ENCODE results near the gene STIP1.

Gene STIP1

GRCh38 chr11:64219755-64220154 is 33.8 kb downstream of the STIP1 start:
- DNase-seq = no peak
- no peaks in the 10 kb centered on the region; the same call in 1 of the 2 replicates for H3K36me3 ChIP-seq
- H3K4me3 ChIP-seq (ENCODE audit: low read depth, low read length) = no peak overlapping the region
- no peaks in the 10 kb centered on the region for H3K27me3 ChIP-seq (ENCODE audit: insufficient read depth, low read depth, severe bottlenecking)
- TF ChIP-seq CTCF (IDR thresholded peaks at IDR 0.05; ENCODE audit: low read depth, low read length) = no peak
- no peaks in the 10 kb centered on the region for H3K9me3 ChIP-seq (ENCODE audit: severe bottlenecking)
- H3K27ac ChIP-seq = no peak overlapping the region

- no peaks in the 10 kb centered on the region; the same call in 1 of the 2 replicates for H3K36me3 ChIP-seq
- TF ChIP-seq CTCF (IDR thresholded peaks at IDR 0.05; ENCODE audit: low read depth, low read length) = no peak
Observed at GRCh38 chr11:64220271-64220670, 34.3 kb downstream of the STIP1 start.

GRCh38 chr11:64220798-64221197 is 34.8 kb downstream of the STIP1 start:
- TF ChIP-seq CTCF (IDR thresholded peaks at IDR 0.05; ENCODE audit: low read depth, low read length) = no peak
- no peak for DNase-seq
- no peak overlapping the region for H3K4me3 ChIP-seq (ENCODE audit: low read depth, low read length)
- H3K36me3 ChIP-seq = no peaks in the 10 kb centered on the region; the same call in 1 of the 2 replicates
- no peaks in the 10 kb centered on the region for H3K9me3 ChIP-seq (ENCODE audit: severe bottlenecking)
- no peak overlapping the region for H3K27ac ChIP-seq
- no peaks in the 10 kb centered on the region for H3K27me3 ChIP-seq (ENCODE audit: insufficient read depth, low read depth, severe bottlenecking)

More at GRCh38 chr11:64220271-64220670, 34.3 kb downstream of the STIP1 start:
- no peak overlapping the region for H3K27ac ChIP-seq
- DNase-seq = no peak
- no peak overlapping the region for H3K4me3 ChIP-seq (ENCODE audit: low read depth, low read length)
- no peaks in the 10 kb centered on the region for H3K9me3 ChIP-seq (ENCODE audit: severe bottlenecking)
- no peaks in the 10 kb centered on the region for H3K27me3 ChIP-seq (ENCODE audit: insufficient read depth, low read depth, severe bottlenecking)

GRCh38 chr11:64222651-64223000 is 36.7 kb downstream of the STIP1 start:
- no peak for DNase-seq
- H3K27ac ChIP-seq = no peak overlapping the region
- no peak for TF ChIP-seq CTCF (IDR thresholded peaks at IDR 0.05; ENCODE audit: low read depth, low read length)

GRCh38 chr11:64223001-64223651 is 37.2 kb downstream of the STIP1 start:
- no peak for TF ChIP-seq CTCF (IDR thresholded peaks at IDR 0.05; ENCODE audit: low read depth, low read length)
- DNase-seq = no peak
- Histone ChIP-seq H3K36me3 (no peaks in the 10 kb centered on the region; the same call in 1 of the 2 replicates), H3K9me3 (ENCODE audit: severe bottlenecking) (no peaks in the 10 kb centered on the region), H3K27me3 (ENCODE audit: insufficient read depth, low read depth, severe bottlenecking) (no peaks in the 10 kb centered on the region), H3K4me3 (ENCODE audit: low read depth, low read length) (no peak overlapping the region), H3K27ac (no peak overlapping the region)

More at GRCh38 chr11:64222651-64223000, 36.7 kb downstream of the STIP1 start:
- Histone ChIP-seq H3K9me3 (ENCODE audit: severe bottlenecking) (no peaks in the 10 kb centered on the region), H3K27me3 (ENCODE audit: insufficient read depth, low read depth, severe bottlenecking) (no peaks in the 10 kb centered on the region), H3K4me3 (ENCODE audit: low read depth, low read length) (no peak overlapping the region), H3K36me3 (no peaks in the 10 kb centered on the region; the same call in 1 of the 2 replicates)
